GM10266 (cell line): Measurements from ENCODE around the gene COLEC12.

Source experiments
- DNase-seq: peaks from one replicate; pipeline ENCODE4 v3.0.0; 2012; ENCODE audit errors: extremely low spot score
- CTCF ChIP-seq: IDR thresholded peaks from 2 replicates; pipeline ENCODE4 v1.5.1; 2012; ENCODE audit warnings: mild to moderate bottlenecking, low read depth; ENCODE audit not compliant: control insufficient read depth, insufficient read depth; ENCODE audit errors: missing control alignments

COLEC12 gene

GRCh38 chr18:335733-336132 is 164.8 kb downstream of the COLEC12 start:
- no peak for DNase-seq
- TF ChIP-seq CTCF, result no peak

GRCh38 chr18:334575-335132 is 165.8 kb downstream of the COLEC12 start:
- no peak for DNase-seq

GRCh38 chr18:332721-333510 is 167.6 kb downstream of the COLEC12 start:
- no peak for DNase-seq
- TF ChIP-seq CTCF, result no peak

More at GRCh38 chr18:334575-335132, 165.8 kb downstream of the COLEC12 start:
- no peak for TF ChIP-seq CTCF

GRCh38 chr18:332007-332406 is 168.5 kb downstream of the COLEC12 start:
- no peak for TF ChIP-seq CTCF
- no peak for DNase-seq

GRCh38 chr18:331221-331821 is 169.2 kb downstream of the COLEC12 start:
- no peak for DNase-seq

GRCh38 chr18:328928-329327 is 171.6 kb downstream of the COLEC12 start:
- TF ChIP-seq CTCF, result no peak
- no peak for DNase-seq

More at GRCh38 chr18:331221-331821, 169.2 kb downstream of the COLEC12 start:
- no peak for TF ChIP-seq CTCF

GRCh38 chr18:326846-327245 is 173.7 kb downstream of the COLEC12 start:
- TF ChIP-seq CTCF, result no peak
- no peak for DNase-seq
